ENCODE results near the gene PPIL1. TPM values are rescaled to one million over a fixed set of nuclear protein-coding genes. Genes with fewer than 3 reads are reported as not detected.
"Not testable (repeated sequence)": the region's sequence is repeated elsewhere in the genome, so short reads cannot be mapped to it uniquely, and the experiment has no call there.

PPIL1 gene
- total RNA-seq, 1 donor from 2014 or later = 29.1 TPM

GRCh38 chr6:36814249-36814648 is 60.4 kb downstream of the PPIL1 start:
- DNase-seq = no peak

- DNase-seq = no peak
These were observed 61.1 kb downstream of the PPIL1 start for GRCh38 chr6:36813526-36813925.

- not testable (repeated sequence) for DNase-seq
These were observed 61.6 kb downstream of the PPIL1 start for GRCh38 chr6:36813047-36813446.

GRCh38 chr6:36809941-36810803 is 64.4 kb downstream of the PPIL1 start:
- DNase-seq = no peak

- DNase-seq = no peak
These were observed 65.4 kb downstream of the PPIL1 start for GRCh38 chr6:36809156-36809555.

- DNase-seq = no peak
These were observed 66.0 kb downstream of the PPIL1 start for GRCh38 chr6:36808634-36809033.

- no peak for DNase-seq
These were observed 66.9 kb downstream of the PPIL1 start for GRCh38 chr6:36807750-36808149.

GRCh38 chr6:36807143-36807542 is 67.5 kb downstream of the PPIL1 start:
- DNase-seq = no peak

GRCh38 chr6:36805917-36806316 is 68.7 kb downstream of the PPIL1 start:
- no peak for DNase-seq

- DNase-seq = no peak
These were observed 69.4 kb downstream of the PPIL1 start for GRCh38 chr6:36805096-36805797.

Other genes starting within 250 kb of the PPIL1 start
- 99.0 TPM for gene CDKN1A, start 196.1 kb downstream of the PPIL1 start, total RNA-seq
- gene RAB44, start 177.0 kb downstream of the PPIL1 start, total RNA-seq = 0.62 TPM
- 8.7 TPM for gene CPNE5, start 35.4 kb downstream of the PPIL1 start, total RNA-seq
- 40.0 TPM for gene C6orf89, start 11.1 kb upstream of the PPIL1 start, total RNA-seq
- 25.3 TPM for gene PI16, start 79.9 kb upstream of the PPIL1 start, total RNA-seq
- gene MTCH1, start 111.4 kb upstream of the PPIL1 start, total RNA-seq = 157 TPM
- gene FGD2, start 130.9 kb upstream of the PPIL1 start, total RNA-seq = 13.1 TPM